ENCODE results near the gene DCLK1.

DCLK1 gene

GRCh38 chr13:35732565-35732964 lies 398.6 kb downstream of the DCLK1 start:
- no peak for DNase-seq

- no peak for DNase-seq
Measured at GRCh38 chr13:35731471-35731870, 399.7 kb downstream of the DCLK1 start.

DNA sequence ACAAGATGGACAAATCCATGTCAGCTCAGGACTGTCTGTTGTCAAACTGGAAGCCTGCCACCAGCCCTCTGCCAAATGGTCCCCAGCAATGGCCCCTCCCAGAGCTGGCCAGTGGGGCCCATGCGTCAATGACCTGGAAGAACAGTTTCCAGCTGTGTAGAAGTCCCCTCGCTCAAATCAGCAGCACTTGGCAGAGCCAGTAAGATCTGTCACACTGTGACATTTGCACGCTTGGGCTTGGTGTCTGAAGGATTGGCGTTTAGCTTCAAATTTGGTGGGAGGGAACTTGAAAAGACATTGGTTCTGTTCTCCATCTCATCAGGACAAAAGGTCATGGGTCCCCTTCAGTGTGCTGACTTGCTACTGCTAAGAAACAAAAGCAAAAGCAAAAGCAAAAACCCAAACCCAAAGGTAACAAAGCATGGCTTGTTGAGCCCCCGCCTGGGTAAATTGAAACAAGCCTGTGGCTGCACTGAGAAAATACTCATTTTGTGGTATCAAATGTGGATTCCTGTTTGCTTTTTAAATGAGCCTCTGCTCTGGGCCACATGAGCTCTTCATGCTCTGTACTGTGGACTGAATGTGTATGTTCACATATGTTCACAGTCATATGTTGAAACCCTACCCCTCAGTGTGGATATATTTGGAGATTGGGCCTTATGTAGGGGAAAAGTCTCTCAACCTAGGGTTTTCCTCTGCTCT lies 401.1 kb downstream of the DCLK1 start:
- DNase-seq: no peak

DNA sequence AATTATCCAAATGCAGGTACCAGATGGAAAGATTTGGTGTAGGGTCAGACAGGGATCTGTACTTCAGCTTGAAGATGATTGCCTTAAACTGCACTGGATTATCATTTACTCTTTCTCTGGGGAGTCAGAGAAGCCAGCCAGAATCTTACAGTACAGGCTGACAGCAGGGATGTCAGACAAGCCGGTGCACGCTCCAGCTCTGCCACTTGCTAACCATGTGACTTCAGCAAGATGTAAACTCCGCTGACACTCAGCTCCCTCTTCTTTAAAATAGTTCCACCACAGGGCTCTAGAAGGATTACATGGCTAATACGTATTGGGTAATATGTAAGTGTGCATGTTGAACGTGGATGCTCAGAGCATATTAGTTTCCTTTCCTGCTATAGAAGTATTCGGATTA lies 403.3 kb downstream of the DCLK1 start:
- DNase-seq: no peak

DNA sequence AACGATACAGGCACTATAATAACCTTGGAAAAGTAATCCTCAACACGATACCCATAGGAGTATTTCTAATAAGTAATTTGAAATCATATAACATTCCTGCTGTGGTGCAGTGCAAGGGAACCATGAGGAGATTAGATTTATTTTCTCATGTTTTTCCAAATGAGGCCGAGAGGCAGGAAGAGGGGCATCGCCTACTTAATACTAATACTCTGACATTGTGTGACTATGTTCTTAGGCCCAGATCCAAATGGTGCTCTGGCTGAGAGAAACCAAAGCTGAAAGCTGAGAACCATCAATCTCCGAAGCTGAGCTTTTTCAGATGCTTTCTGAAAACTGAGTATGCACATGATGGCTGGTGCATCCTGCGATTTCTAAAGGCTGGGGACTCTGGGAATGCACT lies 406.7 kb downstream of the DCLK1 start:
- no peak for DNase-seq

DNA sequence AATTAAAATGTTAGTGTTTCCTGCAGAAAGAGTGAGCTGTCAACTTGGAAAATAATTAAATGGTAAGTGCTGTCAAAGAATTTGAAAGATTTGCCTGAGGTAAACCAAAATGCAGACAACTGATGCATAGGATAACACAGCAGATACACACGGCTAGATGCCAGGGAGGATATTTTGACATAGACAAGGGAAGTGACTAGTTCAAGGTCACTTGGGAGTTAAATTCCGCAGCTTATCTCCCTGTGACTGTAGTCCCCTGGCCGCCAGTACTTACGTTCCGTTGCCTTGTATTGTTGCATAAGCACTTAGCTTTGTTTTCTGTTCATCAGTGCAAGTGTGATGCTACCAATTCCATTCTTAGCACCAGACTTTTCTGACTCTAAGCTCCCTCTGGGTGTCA lies 407.4 kb downstream of the DCLK1 start:
- DNase-seq: no peak

- DNase-seq: no peak
Measured at GRCh38 chr13:35723053-35723461, 408.1 kb downstream of the DCLK1 start.

GRCh38 chr13:35722458-35723052 lies 408.6 kb downstream of the DCLK1 start:
- no peak for DNase-seq

- DNase-seq: peak; percentile 7
Measured at GRCh38 chr13:35720690-35721554, 410.3 kb downstream of the DCLK1 start.

DNA sequence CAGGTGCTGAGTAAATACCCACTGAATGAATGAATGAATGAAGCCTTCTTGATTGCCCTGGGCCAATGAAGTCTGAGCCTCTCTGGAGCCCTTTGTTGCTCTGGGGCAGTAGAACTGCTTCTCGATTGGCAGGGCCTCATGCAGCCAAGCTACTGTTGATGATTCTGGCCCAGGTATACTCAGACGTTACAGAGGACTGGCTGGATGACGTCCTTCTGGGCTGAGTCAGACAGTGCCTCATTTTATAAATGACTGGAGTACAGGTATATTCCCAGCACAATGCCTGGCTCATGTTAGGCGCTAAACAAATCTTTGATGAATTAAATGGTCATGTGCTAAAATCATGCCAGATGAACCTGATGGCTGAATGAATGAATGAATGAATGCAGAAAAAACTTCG lies 410.9 kb downstream of the DCLK1 start:
- DNase-seq: no peak
